ENCODE data around the gene CEP57. TPM values are rescaled to one million over a fixed set of nuclear protein-coding genes. Genes with fewer than 3 reads are reported as not detected.

Gene CEP57
- total and polyA plus RNA-seq, 2 of the 13 experiments (the other 11 are each of a cell fraction or from before 2014, with no cell fraction given), result 34.3 to 59.4 TPM

DNA sequence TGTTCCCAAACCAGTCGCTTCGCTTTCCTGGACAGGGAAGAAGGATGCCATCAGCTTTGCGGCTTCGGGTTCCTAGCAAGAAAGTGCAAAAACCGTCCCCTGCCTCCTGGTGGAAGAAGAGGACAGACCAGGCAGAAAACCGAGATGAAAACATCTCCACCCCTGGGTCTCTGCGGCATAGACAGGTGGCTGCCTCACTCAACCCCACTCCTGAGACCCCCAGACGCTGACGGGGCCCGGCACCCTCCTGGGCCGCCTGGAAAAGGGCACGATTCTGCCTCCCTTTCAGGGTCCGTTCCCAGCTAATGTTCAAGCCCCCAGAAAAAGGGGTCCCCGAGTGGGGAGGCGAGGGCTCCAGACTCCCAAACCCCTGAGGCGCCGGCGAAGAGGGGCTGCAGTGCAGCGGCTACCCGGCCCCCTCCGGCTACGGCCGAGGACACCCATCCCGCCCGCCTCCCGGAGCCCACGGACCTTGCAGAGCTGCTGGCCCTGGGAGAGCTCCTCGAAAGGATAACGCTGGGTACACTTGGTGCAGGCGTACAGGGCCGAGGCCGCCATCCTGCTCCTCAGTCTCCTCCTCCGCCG, 1.3 kb upstream of the CEP57 start (continued):
- TF ChIP-seq, protein P1, sequence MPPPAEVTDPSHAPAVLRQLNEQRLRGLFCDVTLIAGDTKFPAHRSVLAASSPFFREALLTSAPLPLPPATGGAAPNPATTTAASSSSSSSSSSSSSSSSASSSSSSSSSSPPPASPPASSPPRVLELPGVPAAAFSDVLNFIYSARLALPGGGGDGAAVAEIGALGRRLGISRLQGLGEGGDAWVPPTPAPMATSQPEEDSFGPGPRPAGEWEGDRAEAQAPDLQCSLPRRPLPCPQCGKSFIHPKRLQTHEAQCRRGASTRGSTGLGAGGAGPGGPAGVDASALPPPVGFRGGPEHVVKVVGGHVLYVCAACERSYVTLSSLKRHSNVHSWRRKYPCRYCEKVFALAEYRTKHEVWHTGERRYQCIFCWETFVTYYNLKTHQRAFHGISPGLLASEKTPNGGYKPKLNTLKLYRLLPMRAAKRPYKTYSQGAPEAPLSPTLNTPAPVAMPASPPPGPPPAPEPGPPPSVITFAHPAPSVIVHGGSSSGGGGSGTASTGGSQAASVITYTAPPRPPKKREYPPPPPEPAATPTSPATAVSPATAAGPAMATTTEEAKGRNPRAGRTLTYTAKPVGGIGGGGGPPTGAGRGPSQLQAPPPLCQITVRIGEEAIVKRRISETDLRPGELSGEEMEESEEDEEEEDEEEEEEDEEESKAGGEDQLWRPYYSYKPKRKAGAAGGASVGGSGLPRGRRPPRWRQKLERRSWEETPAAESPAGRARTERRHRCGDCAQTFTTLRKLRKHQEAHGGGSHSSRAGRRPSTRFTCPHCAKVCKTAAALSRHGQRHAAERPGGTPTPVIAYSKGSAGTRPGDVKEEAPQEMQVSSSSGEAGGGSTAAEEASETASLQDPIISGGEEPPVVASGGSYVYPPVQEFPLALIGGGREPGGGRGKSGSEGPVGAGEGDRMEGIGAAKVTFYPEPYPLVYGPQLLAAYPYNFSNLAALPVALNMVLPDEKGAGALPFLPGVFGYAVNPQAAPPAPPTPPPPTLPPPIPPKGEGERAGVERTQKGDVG (CRISPR knock-in tag; IDR thresholded peaks at IDR 0.05; ENCODE audit: borderline replicate concordance), result no peak
- no peak for TF ChIP-seq HMGA1 (CRISPR knock-in tag; conservative IDR thresholded peaks at IDR 0.05)
- TF ChIP-seq, protein P2, sequence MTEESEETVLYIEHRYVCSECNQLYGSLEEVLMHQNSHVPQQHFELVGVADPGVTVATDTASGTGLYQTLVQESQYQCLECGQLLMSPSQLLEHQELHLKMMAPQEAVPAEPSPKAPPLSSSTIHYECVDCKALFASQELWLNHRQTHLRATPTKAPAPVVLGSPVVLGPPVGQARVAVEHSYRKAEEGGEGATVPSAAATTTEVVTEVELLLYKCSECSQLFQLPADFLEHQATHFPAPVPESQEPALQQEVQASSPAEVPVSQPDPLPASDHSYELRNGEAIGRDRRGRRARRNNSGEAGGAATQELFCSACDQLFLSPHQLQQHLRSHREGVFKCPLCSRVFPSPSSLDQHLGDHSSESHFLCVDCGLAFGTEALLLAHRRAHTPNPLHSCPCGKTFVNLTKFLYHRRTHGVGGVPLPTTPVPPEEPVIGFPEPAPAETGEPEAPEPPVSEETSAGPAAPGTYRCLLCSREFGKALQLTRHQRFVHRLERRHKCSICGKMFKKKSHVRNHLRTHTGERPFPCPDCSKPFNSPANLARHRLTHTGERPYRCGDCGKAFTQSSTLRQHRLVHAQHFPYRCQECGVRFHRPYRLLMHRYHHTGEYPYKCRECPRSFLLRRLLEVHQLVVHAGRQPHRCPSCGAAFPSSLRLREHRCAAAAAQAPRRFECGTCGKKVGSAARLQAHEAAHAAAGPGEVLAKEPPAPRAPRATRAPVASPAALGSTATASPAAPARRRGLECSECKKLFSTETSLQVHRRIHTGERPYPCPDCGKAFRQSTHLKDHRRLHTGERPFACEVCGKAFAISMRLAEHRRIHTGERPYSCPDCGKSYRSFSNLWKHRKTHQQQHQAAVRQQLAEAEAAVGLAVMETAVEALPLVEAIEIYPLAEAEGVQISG (CRISPR knock-in tag; IDR thresholded peaks at IDR 0.05), result no peak
- TF ChIP-seq ZNF207 (IDR thresholded peaks at IDR 0.05; ENCODE audit: borderline replicate concordance), result no peak
- no peak for TF ChIP-seq HCFC1 (IDR thresholded peaks at IDR 0.05; ENCODE audit: low read depth, low read length)
- peak; percentile 90 for TF ChIP-seq ZNF446 (CRISPR knock-in tag; IDR thresholded peaks at IDR 0.05)
- 0 out of 2 replicates have a peak, but pooled peaks have one; percentile 24 for TF ChIP-seq SIN3A (IDR thresholded peaks at IDR 0.05; ENCODE audit: borderline replicate concordance, low read depth, low read length)
- peak; percentile 51; the same call in 1 of the 2 replicates for TF ChIP-seq ZNF224 (CRISPR knock-in tag; IDR thresholded peaks at IDR 0.05)
- no peak for TF ChIP-seq ZSCAN30 (CRISPR knock-in tag; IDR thresholded peaks at IDR 0.05)
- TF ChIP-seq SPEN (CRISPR knock-in tag; IDR thresholded peaks at IDR 0.05; ENCODE audit: low read depth), result no peak
- TF ChIP-seq ARNT2 (CRISPR knock-in tag; IDR thresholded peaks at IDR 0.05; ENCODE audit: low read depth), result no peak
- TF ChIP-seq, protein P3, sequence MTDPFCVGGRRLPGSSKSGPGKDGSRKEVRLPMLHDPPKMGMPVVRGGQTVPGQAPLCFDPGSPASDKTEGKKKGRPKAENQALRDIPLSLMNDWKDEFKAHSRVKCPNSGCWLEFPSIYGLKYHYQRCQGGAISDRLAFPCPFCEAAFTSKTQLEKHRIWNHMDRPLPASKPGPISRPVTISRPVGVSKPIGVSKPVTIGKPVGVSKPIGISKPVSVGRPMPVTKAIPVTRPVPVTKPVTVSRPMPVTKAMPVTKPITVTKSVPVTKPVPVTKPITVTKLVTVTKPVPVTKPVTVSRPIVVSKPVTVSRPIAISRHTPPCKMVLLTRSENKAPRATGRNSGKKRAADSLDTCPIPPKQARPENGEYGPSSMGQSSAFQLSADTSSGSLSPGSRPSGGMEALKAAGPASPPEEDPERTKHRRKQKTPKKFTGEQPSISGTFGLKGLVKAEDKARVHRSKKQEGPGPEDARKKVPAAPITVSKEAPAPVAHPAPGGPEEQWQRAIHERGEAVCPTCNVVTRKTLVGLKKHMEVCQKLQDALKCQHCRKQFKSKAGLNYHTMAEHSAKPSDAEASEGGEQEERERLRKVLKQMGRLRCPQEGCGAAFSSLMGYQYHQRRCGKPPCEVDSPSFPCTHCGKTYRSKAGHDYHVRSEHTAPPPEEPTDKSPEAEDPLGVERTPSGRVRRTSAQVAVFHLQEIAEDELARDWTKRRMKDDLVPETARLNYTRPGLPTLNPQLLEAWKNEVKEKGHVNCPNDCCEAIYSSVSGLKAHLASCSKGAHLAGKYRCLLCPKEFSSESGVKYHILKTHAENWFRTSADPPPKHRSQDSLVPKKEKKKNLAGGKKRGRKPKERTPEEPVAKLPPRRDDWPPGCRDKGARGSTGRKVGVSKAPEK (CRISPR knock-in tag; IDR thresholded peaks at IDR 0.05; ENCODE audit: borderline replicate concordance), result 0 out of 2 replicates have a peak, but pooled peaks have one; percentile 64
- TF ChIP-seq ASH2L (IDR thresholded peaks at IDR 0.05; ENCODE audit: insufficient read length, low read depth, low read length), result no peak
- TF ChIP-seq ZNF160 (CRISPR knock-in tag; IDR thresholded peaks at IDR 0.05), result no peak
- TF ChIP-seq ZNF572 (CRISPR knock-in tag; IDR thresholded peaks at IDR 0.05), result no peak
- no peak for TF ChIP-seq ZNF577 (CRISPR knock-in tag; IDR thresholded peaks at IDR 0.05; ENCODE audit: borderline replicate concordance, low read depth)
- no peak for TF ChIP-seq BCL6 (CRISPR knock-in tag; IDR thresholded peaks at IDR 0.05)
- TF ChIP-seq ZNF354B (CRISPR knock-in tag; IDR thresholded peaks at IDR 0.05), result no peak
- TF ChIP-seq, protein P4, sequence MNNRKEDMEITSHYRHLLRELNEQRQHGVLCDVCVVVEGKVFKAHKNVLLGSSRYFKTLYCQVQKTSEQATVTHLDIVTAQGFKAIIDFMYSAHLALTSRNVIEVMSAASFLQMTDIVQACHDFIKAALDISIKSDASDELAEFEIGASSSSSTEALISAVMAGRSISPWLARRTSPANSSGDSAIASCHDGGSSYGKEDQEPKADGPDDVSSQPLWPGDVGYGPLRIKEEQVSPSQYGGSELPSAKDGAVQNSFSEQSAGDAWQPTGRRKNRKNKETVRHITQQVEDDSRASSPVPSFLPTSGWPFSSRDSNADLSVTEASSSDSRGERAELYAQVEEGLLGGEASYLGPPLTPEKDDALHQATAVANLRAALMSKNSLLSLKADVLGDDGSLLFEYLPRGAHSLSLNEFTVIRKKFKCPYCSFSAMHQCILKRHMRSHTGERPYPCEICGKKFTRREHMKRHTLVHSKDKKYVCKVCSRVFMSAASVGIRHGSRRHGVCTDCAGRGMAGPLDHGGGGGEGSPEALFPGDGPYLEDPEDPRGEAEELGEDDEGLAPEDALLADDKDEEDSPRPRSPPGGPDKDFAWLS (CRISPR knock-in tag; IDR thresholded peaks at IDR 0.05; ENCODE audit: borderline replicate concordance), result 0 out of 2 replicates have a peak, but pooled peaks have one; percentile 70
